HG02798 (cell line): ENCODE measurements around the gene GRK5.
"Not testable (repeated sequence)": the region's sequence is repeated elsewhere in the genome, so short reads cannot be mapped to it uniquely, and the experiment has no call there.

Experiments used
- ATAC-seq: cut with Tn5 transposase; IDR thresholded peaks from one replicate; pipeline ENCODE4 v1.9.1; 2021; ENCODE audit warnings: mild to moderate bottlenecking; ENCODE audit not compliant: unreplicated experiment, poor library complexity

Gene GRK5

GRCh38 chr10:119461380-119461779, 254.0 kb downstream of the GRK5 start:
- peak; percentile 50 for ATAC-seq

- ATAC-seq: peak; percentile 57
Observed at GRCh38 chr10:119461923-119462322, 254.6 kb downstream of the GRK5 start.

GRCh38 chr10:119462773-119463172, 255.4 kb downstream of the GRK5 start:
- ATAC-seq: no peak

- not testable (repeated sequence) for ATAC-seq
Observed at GRCh38 chr10:119463195-119463594, 255.8 kb downstream of the GRK5 start.

- no peak for ATAC-seq
Observed at GRCh38 chr10:119465085-119465484, 257.7 kb downstream of the GRK5 start.

GRCh38 chr10:119466076-119466475, 258.7 kb downstream of the GRK5 start:
- no peak for ATAC-seq

GRCh38 chr10:119466655-119467054, 259.3 kb downstream of the GRK5 start:
- ATAC-seq: peak; percentile 64

GRCh38 chr10:119468542-119469324, 261.4 kb downstream of the GRK5 start:
- ATAC-seq: no peak

GRCh38 chr10:119469325-119469707, 261.9 kb downstream of the GRK5 start:
- ATAC-seq: no peak

- no peak for ATAC-seq
Observed at GRCh38 chr10:119469846-119470245, 262.5 kb downstream of the GRK5 start.

- no peak for ATAC-seq
Observed at GRCh38 chr10:119470920-119471702, 263.7 kb downstream of the GRK5 start.

- ATAC-seq: no peak
Observed at GRCh38 chr10:119473771-119474170, 266.4 kb downstream of the GRK5 start.

- ATAC-seq: no peak
Observed at GRCh38 chr10:119474606-119475005, 267.2 kb downstream of the GRK5 start.

GRCh38 chr10:119477444-119477843, 270.1 kb downstream of the GRK5 start:
- ATAC-seq: peak; percentile 72

- peak; percentile 78 for ATAC-seq
Observed at GRCh38 chr10:119478111-119478802, 270.9 kb downstream of the GRK5 start.

- ATAC-seq: no peak
Observed at GRCh38 chr10:119478811-119479341, 271.5 kb downstream of the GRK5 start.

- no peak for ATAC-seq
Observed at GRCh38 chr10:119479532-119479931, 272.2 kb downstream of the GRK5 start.

- no peak for ATAC-seq
Observed at GRCh38 chr10:119480667-119481066, 273.3 kb downstream of the GRK5 start.

GRCh38 chr10:119481781-119482426, 274.5 kb downstream of the GRK5 start:
- ATAC-seq: no peak

- ATAC-seq: no peak
Observed at GRCh38 chr10:119483001-119483400, 275.6 kb downstream of the GRK5 start.
